CD4-positive, CD25-positive, alpha-beta regulatory T cell (primary cell): ENCODE measurements around the gene ARMS2. TPM values are rescaled to one million over a fixed set of nuclear protein-coding genes. Genes with fewer than 3 reads are reported as not detected.

Experiments
- ATAC-seq, 2 donors: fragments of 150-1000 bp; cut with Tn5 transposase; one replicate each; pipeline ENCODE4 v1.10.0; 2021; ENCODE audit warnings: low read depth in 2 of 2, moderate number of reproducible peaks in 2 of 2, moderate library complexity in 1 of 2
- DNase-seq, 3 donors: peaks; one replicate each; pipeline versions ENCODE4 v3.0.0 to v3.0.0-alpha.2; 2012 to 2022; ENCODE audit warnings: mixed read lengths in 1 of 3
- H3K27ac ChIP-seq: one replicate; pipeline ENCODE4 v1.7.0; 2013; ENCODE audit warnings: mild to moderate bottlenecking, low read length; ENCODE audit not compliant: insufficient read depth, poor library complexity, severe bottlenecking
- H3K27me3 ChIP-seq: one replicate; pipeline ENCODE4 v1.7.0; 2013; ENCODE audit warnings: low read length; ENCODE audit not compliant: control insufficient read depth, insufficient read depth
- H3K36me3 ChIP-seq: one replicate; pipeline ENCODE4 v1.7.0; 2013; ENCODE audit warnings: mild to moderate bottlenecking, low read length, moderate library complexity; ENCODE audit not compliant: control insufficient read depth, insufficient read depth
- H3K4me1 ChIP-seq: 2 replicates; pipeline ENCODE4 v1.7.0; 2013; ENCODE audit warnings: mild to moderate bottlenecking, low read length; ENCODE audit not compliant: insufficient read depth, control insufficient read depth, poor library complexity, severe bottlenecking
- H3K4me3 ChIP-seq: one replicate; pipeline ENCODE4 v1.7.0; 2013; ENCODE audit warnings: low read depth, mild to moderate bottlenecking, low read length, moderate library complexity
- H3K9me3 ChIP-seq, 2 experiments: 1 replicate in 1 of 2; 2 replicates in 1 of 2; pipeline ENCODE4 v1.7.0; 2013; ENCODE audit warnings: low read length in 2 of 2, mild to moderate bottlenecking in 1 of 2, moderate library complexity in 1 of 2; ENCODE audit not compliant: control insufficient read depth in 2 of 2
- H3K27ac Mint-ChIP-seq, 3 donors: one replicate each; pipeline ENCODE4 v1.8.0; 2020 to 2022; ENCODE audit warnings: mild to moderate bottlenecking in 3 of 3, mixed read lengths in 3 of 3, moderate library complexity in 2 of 3
- H3K27me3 Mint-ChIP-seq: one replicate; pipeline ENCODE4 v1.8.0; 2022; ENCODE audit warnings: mild to moderate bottlenecking, mixed read lengths
- H3K36me3 Mint-ChIP-seq: one replicate; pipeline ENCODE4 v1.8.0; 2020; ENCODE audit warnings: mixed read lengths
- H3K4me1 Mint-ChIP-seq, 4 donors: one replicate each; pipeline ENCODE4 v1.8.0; 2020 to 2022; ENCODE audit warnings: mixed read lengths in 4 of 4, mild to moderate bottlenecking in 1 of 4
- H3K4me3 Mint-ChIP-seq, 4 donors: one replicate each; pipeline ENCODE4 v1.8.0; 2020 to 2022; ENCODE audit warnings: mild to moderate bottlenecking in 4 of 4, mixed read lengths in 4 of 4, moderate library complexity in 3 of 4
- H3K9me3 Mint-ChIP-seq, 7 donors: one replicate each; pipeline ENCODE4 v1.8.0; 2020 to 2022; ENCODE audit warnings: mixed read lengths in 7 of 7, mild to moderate bottlenecking in 3 of 7, moderate library complexity in 2 of 7
- polyA plus RNA-seq, 4 donors: library from polyadenylated mRNA; unstranded; fragments of 300-500 nt; fragmentation: Illumina TruSeq; gene quantifications; one replicate each; pipeline ENCODE4 v1.2.3, GENCODE V29; 2021
- total RNA-seq: library from RNA; stranded (reverse); gene quantifications from one replicate; pipeline ENCODE4 v1.2.3, GENCODE V29; 2022

Gene ARMS2
- total and polyA plus RNA-seq, 5 donors from 2014 or later = not detected

DNA sequence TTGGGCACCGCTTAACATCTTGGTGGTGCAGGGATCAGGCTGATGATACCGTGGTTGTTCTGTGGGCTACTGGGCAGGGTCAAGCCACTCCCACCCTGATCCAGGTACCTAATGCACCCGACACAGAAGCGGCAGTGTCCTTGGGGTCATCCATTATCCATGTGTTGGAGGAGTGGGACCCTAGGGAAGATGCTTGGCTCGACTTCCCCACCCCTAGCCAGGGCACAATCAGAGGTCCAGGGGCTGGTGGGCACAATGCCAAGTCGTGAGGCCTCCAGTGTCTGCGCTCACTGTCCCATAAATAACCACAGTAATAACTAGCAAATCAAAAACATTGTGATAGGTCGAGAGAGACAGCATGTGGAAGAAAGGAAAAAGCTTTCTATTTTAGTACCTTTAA, 44.6 kb downstream of the ARMS2 start:
- Mint-ChIP-seq H3K9me3 (no peaks in the 10 kb centered on the region), H3K4me1 (peaks cover 0 to 13% (median 12%) of the 10 kb centered on the region in 4 donors), H3K4me3 (no peak overlapping the region), H3K27ac (no peak overlapping the region), H3K36me3 (no peaks in the 10 kb centered on the region), H3K27me3 (peaks cover 19% of the 10 kb centered on the region)
- Histone ChIP-seq H3K9me3 (no peaks in the 10 kb centered on the region), H3K27ac (no peak overlapping the region), H3K27me3 (no peaks in the 10 kb centered on the region), H3K36me3 (no peaks in the 10 kb centered on the region), H3K4me3 (no peak overlapping the region), H3K4me1 (peaks cover 9% of the 10 kb centered on the region)
- DNase-seq = no peak
- ATAC-seq = no peak

DNA sequence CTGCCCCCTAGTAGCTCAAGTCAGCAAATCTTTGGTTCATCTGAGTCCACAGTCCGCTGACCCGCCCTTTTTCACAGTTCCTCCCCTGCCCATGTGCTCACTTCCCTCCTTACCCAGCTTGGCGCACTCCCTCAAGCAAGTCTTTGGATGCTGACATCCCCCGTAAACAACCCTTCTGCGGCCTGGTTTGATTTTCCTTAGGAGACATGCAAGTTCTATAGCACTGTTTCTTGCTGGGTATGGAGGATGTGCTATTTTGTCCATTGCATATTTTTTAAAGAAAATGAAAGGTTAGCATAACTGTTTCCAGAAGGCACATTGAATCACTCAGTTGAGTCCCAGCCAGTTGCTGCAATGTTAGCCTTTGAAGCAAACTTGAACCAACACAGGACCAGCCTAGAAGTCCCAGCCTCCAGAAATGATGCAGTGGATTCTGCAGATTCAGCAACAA, 45.1 kb downstream of the ARMS2 start:
- no peak overlapping the region for H3K4me3 Mint-ChIP-seq
- H3K36me3 Mint-ChIP-seq = no peaks in the 10 kb centered on the region
- H3K4me1 ChIP-seq = peaks cover 9% of the 10 kb centered on the region
- H3K4me1 Mint-ChIP-seq = peaks cover 0 to 13% (median 12%) of the 10 kb centered on the region in 4 donors
- H3K36me3 ChIP-seq = no peaks in the 10 kb centered on the region
- no peaks in the 10 kb centered on the region for H3K9me3 Mint-ChIP-seq
- H3K4me3 ChIP-seq = no peak overlapping the region
- H3K27ac ChIP-seq = no peak overlapping the region
- no peaks in the 10 kb centered on the region for H3K27me3 ChIP-seq
- H3K27me3 Mint-ChIP-seq = peaks cover 19% of the 10 kb centered on the region
- peak overlapping the region in 1 of 3 donors; percentile 45 for H3K27ac Mint-ChIP-seq
- no peak for ATAC-seq
- DNase-seq = no peak
- H3K9me3 ChIP-seq = no peaks in the 10 kb centered on the region

DNA sequence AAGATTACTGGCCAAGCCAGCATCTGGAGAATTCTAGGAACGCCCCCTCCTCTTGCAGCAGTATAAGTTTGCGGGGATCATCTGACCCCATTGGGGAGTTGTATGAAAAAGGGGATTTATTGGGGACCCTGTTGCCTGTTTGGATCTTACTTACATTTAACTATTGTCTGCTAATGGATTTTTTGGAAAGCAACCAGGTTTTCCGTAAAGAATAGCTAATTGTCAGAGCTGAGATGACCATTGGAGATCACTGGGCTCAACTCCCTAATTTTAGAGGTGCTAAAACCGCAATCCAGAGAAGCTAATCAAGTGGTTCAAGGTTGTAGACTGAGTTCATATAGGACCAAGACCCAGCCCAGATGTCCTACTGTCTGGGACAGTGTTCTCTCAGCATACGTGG, 45.7 kb downstream of the ARMS2 start:
- Histone ChIP-seq H3K4me3 (no peak overlapping the region), H3K36me3 (no peaks in the 10 kb centered on the region), H3K4me1 (peaks cover 9% of the 10 kb centered on the region), H3K9me3 (no peaks in the 10 kb centered on the region), H3K27me3 (no peaks in the 10 kb centered on the region), H3K27ac (no peak overlapping the region)
- H3K4me1 Mint-ChIP-seq = peaks cover 0 to 13% (median 12%) of the 10 kb centered on the region in 4 donors
- H3K4me3 Mint-ChIP-seq = no peak overlapping the region
- no peak for DNase-seq
- no peaks in the 10 kb centered on the region for H3K36me3 Mint-ChIP-seq
- no peak for ATAC-seq
- H3K9me3 Mint-ChIP-seq = no peaks in the 10 kb centered on the region
- peaks cover 20% of the 10 kb centered on the region for H3K27me3 Mint-ChIP-seq
- H3K27ac Mint-ChIP-seq = no peak overlapping the region

DNA sequence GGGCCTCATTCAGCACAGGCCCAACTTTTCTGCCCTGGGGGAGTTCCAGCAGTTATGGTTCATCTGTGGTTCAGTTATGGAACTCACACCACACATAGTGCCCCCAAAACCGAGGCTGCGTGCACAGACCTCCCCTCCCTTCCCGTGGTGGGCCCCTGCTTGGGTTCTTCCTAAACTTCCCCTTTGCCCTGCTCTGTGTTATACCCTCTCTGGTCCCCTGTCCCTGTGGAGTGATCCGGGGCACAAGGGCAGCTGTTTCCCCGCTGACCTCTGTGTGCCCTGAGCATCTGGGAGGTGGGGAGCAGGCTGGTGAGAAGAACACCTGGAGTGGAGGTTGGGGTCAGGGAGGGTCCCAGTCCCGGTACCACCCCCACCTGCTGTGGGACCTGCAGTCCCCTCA, 46.3 kb downstream of the ARMS2 start:
- Histone ChIP-seq H3K36me3 (no peaks in the 10 kb centered on the region), H3K27ac (no peak overlapping the region), H3K9me3 (no peaks in the 10 kb centered on the region), H3K4me1 (peaks cover 5% of the 10 kb centered on the region), H3K4me3 (no peak overlapping the region), H3K27me3 (no peaks in the 10 kb centered on the region)
- Mint-ChIP-seq H3K4me3 (no peak overlapping the region), H3K27me3 (peaks cover 23% of the 10 kb centered on the region), H3K36me3 (no peaks in the 10 kb centered on the region), H3K4me1 (peaks cover 0 to 12% (median 10%) of the 10 kb centered on the region in 4 donors), H3K9me3 (no peaks in the 10 kb centered on the region), H3K27ac (no peak overlapping the region)
- ATAC-seq (no peak), DNase-seq (no peak)

DNA sequence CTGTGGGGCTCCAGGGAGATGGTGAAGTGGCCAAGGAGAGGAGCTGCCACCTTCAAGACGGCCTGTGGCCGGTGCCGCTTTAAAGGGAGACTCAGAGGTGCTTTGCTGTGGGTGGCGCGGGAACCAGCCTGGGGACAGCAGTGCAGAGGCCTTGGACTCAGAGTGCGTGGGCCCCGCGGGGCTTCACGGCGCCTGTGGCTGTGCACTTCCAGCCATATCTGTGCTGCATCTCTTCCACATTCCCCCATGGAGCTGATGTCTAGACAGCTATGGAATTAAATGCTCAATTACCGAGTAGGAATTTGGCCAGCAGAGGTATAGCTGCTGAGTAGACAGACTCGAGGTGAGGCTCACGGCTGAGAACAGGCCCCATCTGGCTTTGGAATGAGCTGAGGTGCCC, 48.6 kb downstream of the ARMS2 start:
- Mint-ChIP-seq H3K4me1 (no peaks in the 10 kb centered on the region), H3K27me3 (peaks cover 17% of the 10 kb centered on the region), H3K27ac (no peak overlapping the region), H3K9me3 (no peaks in the 10 kb centered on the region), H3K4me3 (no peak overlapping the region), H3K36me3 (no peaks in the 10 kb centered on the region)
- no peak for ATAC-seq
- no peak overlapping the region for H3K4me3 ChIP-seq
- no peak overlapping the region for H3K27ac ChIP-seq
- H3K36me3 ChIP-seq = no peaks in the 10 kb centered on the region
- H3K4me1 ChIP-seq = no peaks in the 10 kb centered on the region
- H3K9me3 ChIP-seq = no peaks in the 10 kb centered on the region
- no peak for DNase-seq
- H3K27me3 ChIP-seq = no peaks in the 10 kb centered on the region

DNA sequence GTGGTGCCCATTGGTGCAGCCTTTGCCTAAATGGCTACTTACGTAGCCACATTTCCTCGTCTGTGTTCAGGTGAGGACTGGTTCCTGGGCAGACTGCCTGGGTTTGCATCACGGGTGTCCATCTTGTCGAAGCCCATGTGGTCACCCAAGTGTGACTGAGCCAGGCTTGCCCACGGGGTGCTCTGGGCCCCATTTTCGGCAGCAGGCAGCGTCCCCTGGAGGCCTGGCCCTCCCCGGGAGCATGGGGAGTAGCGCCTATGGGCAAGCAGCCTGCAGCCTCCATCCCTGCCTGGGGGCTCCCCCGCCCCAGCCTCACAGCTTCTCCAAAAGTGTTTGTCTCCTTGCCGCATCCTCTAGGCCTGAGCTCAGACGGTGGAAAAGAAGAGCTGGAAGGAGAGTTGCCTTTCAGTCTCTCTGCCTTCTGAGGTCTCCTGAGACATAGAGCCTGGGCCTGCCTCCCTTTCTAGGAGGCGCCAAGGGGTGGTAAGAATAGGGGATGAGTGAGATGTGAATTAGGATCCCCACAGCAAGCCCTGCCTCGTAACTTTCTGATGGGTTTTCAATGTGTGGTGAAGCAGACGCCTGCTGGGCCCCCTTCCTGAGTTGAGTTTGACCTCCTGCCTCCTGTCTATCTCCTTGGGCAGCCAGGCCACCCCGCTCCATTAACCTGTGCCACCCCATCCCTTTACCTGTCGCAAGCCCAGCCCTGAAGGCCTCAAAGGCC, 49.6 kb downstream of the ARMS2 start:
- no peak for ATAC-seq
- no peak for DNase-seq
- H3K4me3 ChIP-seq = no peak overlapping the region
- no peaks in the 10 kb centered on the region for H3K9me3 ChIP-seq
- no peak overlapping the region for H3K27ac Mint-ChIP-seq
- H3K9me3 Mint-ChIP-seq = no peaks in the 10 kb centered on the region
- peaks cover 15% of the 10 kb centered on the region for H3K27me3 Mint-ChIP-seq
- no peaks in the 10 kb centered on the region for H3K4me1 ChIP-seq
- H3K27ac ChIP-seq = no peak overlapping the region
- H3K4me1 Mint-ChIP-seq = peaks cover 0 to 4% (median 0%) of the 10 kb centered on the region in 4 donors
- H3K4me3 Mint-ChIP-seq = no peak overlapping the region
- H3K36me3 ChIP-seq = no peaks in the 10 kb centered on the region
- no peaks in the 10 kb centered on the region for H3K36me3 Mint-ChIP-seq
- H3K27me3 ChIP-seq = no peaks in the 10 kb centered on the region

DNA sequence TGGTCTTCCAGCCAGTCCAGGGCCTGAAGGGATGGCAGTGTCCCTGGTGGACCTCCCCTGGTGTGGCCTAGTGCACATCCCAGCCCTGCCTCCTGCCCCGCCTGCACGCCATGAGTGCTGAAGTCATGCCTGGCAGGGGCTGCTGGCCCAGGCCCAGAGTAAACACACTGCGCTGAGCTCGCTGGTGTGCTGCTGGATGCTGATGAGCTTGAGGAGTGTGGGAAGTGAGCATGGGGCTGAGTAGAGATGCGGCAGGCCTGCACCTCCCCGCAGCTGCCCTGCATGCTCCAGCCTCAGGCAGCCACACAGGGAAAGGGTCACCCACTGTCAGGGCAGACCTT, 50.1 kb downstream of the ARMS2 start:
- Histone ChIP-seq H3K27ac (no peak overlapping the region), H3K9me3 (no peaks in the 10 kb centered on the region), H3K4me1 (no peaks in the 10 kb centered on the region), H3K27me3 (no peaks in the 10 kb centered on the region), H3K36me3 (no peaks in the 10 kb centered on the region), H3K4me3 (no peak overlapping the region)
- ATAC-seq (no peak), DNase-seq (no peak)
- Mint-ChIP-seq H3K27ac (no peak overlapping the region), H3K27me3 (peaks cover 15% of the 10 kb centered on the region), H3K9me3 (no peaks in the 10 kb centered on the region), H3K4me3 (no peak overlapping the region), H3K4me1 (peaks cover 0 to 5% (median 0%) of the 10 kb centered on the region in 4 donors), H3K36me3 (no peaks in the 10 kb centered on the region)

DNA sequence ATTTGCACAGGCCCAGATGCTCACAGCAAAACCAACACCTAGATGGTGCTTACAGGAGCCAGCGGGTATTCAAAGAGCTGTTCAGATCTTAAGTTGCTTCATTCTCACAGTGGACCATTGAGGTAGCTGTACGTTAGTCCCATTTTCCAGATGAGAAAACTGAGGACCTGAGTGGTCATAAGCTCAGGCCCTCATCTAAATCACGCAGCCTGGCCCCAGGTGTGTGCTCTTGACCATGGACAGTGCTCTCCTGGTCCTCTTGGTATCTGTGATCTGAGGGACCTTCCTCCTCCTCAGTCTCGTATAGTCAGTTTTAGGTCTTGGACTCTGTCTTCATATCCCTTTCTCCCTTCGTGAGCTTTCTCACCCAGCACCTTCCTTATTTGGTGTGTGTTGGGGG, 50.6 kb downstream of the ARMS2 start:
- no peaks in the 10 kb centered on the region for H3K9me3 ChIP-seq
- peaks cover 15% of the 10 kb centered on the region for H3K27me3 Mint-ChIP-seq
- H3K4me3 ChIP-seq = no peak overlapping the region
- DNase-seq (no peak), ATAC-seq (no peak)
- peaks cover 0 to 5% (median 0%) of the 10 kb centered on the region in 4 donors for H3K4me1 Mint-ChIP-seq
- no peak overlapping the region for H3K4me3 Mint-ChIP-seq
- no peaks in the 10 kb centered on the region for H3K36me3 Mint-ChIP-seq
- no peaks in the 10 kb centered on the region for H3K36me3 ChIP-seq
- no peaks in the 10 kb centered on the region for H3K9me3 Mint-ChIP-seq
- no peak overlapping the region for H3K27ac ChIP-seq
- no peaks in the 10 kb centered on the region for H3K27me3 ChIP-seq
- H3K27ac Mint-ChIP-seq = no peak overlapping the region
- no peaks in the 10 kb centered on the region for H3K4me1 ChIP-seq
